Measurements from ENCODE around the gene UBE2J2. TPM values are rescaled to one million over a fixed set of nuclear protein-coding genes. Genes with fewer than 3 reads are reported as not detected.

The UBE2J2 gene
- polyA plus RNA-seq (76.5 and 79.7 TPM in 2 replicates), polyA minus RNA-seq (56.6 and 62.6 TPM in 2 replicates)

DNA sequence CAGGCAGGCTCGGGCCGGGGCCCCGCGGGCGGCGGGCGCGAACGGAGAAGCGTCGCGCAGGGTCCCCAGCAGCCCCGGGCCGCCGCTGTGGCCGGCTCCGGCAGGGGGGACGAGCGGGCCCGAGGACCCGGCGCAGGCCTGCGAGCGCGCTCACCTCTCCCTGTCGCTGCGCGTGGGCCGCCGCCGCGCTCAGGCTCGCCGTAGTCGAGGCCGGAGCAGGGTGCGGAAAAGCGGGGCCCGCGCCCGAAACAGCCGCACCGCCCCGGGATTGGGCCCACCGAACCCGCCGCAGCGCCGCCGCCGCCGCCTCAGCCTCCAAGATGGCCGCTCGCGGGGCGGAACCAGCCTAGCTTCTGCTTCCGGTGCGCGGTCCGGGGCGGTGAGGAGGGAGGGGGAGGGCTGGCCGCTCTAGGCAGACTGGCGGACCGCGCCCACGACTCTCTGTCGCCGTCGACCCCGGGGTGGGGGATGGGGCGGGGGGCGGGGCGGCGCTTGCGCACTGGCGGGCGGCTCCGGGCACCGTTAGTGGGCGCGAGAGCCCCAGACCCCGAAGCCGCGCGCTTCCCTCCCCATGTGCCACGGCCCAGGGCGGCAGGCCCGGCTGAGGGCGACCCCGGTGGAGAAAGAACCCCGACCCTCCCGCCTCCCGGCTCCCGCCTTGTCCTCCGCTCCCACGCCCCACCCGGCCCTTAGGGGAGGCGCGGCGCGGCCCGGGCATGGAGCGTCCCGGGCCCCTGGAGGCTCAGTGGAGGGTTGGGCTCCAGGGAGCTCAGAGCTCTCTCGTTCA lies at the start of gene UBE2J2:
TSS of gene UBE2J2 (minus strand) at position 343 of the 787 bp plus-strand sequence. CDS start 5,862 bp downstream, outside the sequence.
- Histone ChIP-seq H3K9me2 (ENCODE audit: insufficient read depth, low read length) (no peaks in the 10 kb centered on the region), H3K9me3 (ENCODE audit: low read length) (no peaks in the 10 kb centered on the region), H3K27me3 (ENCODE audit: insufficient read depth, low read depth, low read length) (no peaks in the 10 kb centered on the region), H3K79me2 (replicated peaks; ENCODE audit: insufficient read depth, low read length) (peaks cover 37% of the 10 kb centered on the region), H4K20me1 (ENCODE audit: insufficient read depth) (no peaks in the 10 kb centered on the region), H3K27ac (ENCODE audit: low read length) (peak within 1 kb of the TSS; percentile 64), H3K36me3 (ENCODE audit: insufficient read depth, low read length) (no peaks in the 10 kb centered on the region), H3F3A (ENCODE audit: insufficient read depth, low read length, poor library complexity, severe bottlenecking) (no peaks in the 10 kb centered on the region), H2AFZ (ENCODE audit: low read depth, low read length) (peak within 1 kb of the TSS; percentile 83), H3K4me3 (ENCODE audit: low read length) (peak within 1 kb of the TSS; percentile 95), H3K9ac (ENCODE audit: low read length) (peak within 1 kb of the TSS; percentile 88), H3K4me2 (ENCODE audit: low read length) (peak within 1 kb of the TSS; percentile 98)
- no peak for TF ChIP-seq EP300 (conservative IDR thresholded peaks at IDR 0.05; ENCODE audit: poor library complexity, severe bottlenecking)
- TF ChIP-seq TAF1 (IDR thresholded peaks at IDR 0.05; ENCODE audit: low read depth) = no peak
- peak; percentile 93 for TF ChIP-seq POLR2AphosphoS5 (IDR thresholded peaks at IDR 0.05)
- TF ChIP-seq RAD21 (conservative IDR thresholded peaks at IDR 0.05) = no peak
- TF ChIP-seq EZH2 (IDR thresholded peaks at IDR 0.05; ENCODE audit: borderline replicate concordance, insufficient read depth, low read length, poor library complexity, severe bottlenecking) = no peak
- TF ChIP-seq, protein P1, sequence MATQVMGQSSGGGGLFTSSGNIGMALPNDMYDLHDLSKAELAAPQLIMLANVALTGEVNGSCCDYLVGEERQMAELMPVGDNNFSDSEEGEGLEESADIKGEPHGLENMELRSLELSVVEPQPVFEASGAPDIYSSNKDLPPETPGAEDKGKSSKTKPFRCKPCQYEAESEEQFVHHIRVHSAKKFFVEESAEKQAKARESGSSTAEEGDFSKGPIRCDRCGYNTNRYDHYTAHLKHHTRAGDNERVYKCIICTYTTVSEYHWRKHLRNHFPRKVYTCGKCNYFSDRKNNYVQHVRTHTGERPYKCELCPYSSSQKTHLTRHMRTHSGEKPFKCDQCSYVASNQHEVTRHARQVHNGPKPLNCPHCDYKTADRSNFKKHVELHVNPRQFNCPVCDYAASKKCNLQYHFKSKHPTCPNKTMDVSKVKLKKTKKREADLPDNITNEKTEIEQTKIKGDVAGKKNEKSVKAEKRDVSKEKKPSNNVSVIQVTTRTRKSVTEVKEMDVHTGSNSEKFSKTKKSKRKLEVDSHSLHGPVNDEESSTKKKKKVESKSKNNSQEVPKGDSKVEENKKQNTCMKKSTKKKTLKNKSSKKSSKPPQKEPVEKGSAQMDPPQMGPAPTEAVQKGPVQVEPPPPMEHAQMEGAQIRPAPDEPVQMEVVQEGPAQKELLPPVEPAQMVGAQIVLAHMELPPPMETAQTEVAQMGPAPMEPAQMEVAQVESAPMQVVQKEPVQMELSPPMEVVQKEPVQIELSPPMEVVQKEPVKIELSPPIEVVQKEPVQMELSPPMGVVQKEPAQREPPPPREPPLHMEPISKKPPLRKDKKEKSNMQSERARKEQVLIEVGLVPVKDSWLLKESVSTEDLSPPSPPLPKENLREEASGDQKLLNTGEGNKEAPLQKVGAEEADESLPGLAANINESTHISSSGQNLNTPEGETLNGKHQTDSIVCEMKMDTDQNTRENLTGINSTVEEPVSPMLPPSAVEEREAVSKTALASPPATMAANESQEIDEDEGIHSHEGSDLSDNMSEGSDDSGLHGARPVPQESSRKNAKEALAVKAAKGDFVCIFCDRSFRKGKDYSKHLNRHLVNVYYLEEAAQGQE (IDR thresholded peaks at IDR 0.05; ENCODE audit: borderline replicate concordance) = peak; percentile 31
- peak; percentile 71 for TF ChIP-seq MXI1 (conservative IDR thresholded peaks at IDR 0.05; ENCODE audit: poor library complexity, severe bottlenecking)
- TF ChIP-seq SMC3 (conservative IDR thresholded peaks at IDR 0.05; ENCODE audit: poor library complexity) = no peak
- TF ChIP-seq, protein P2, sequence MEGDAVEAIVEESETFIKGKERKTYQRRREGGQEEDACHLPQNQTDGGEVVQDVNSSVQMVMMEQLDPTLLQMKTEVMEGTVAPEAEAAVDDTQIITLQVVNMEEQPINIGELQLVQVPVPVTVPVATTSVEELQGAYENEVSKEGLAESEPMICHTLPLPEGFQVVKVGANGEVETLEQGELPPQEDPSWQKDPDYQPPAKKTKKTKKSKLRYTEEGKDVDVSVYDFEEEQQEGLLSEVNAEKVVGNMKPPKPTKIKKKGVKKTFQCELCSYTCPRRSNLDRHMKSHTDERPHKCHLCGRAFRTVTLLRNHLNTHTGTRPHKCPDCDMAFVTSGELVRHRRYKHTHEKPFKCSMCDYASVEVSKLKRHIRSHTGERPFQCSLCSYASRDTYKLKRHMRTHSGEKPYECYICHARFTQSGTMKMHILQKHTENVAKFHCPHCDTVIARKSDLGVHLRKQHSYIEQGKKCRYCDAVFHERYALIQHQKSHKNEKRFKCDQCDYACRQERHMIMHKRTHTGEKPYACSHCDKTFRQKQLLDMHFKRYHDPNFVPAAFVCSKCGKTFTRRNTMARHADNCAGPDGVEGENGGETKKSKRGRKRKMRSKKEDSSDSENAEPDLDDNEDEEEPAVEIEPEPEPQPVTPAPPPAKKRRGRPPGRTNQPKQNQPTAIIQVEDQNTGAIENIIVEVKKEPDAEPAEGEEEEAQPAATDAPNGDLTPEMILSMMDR (IDR thresholded peaks at IDR 0.05; ENCODE audit: poor library complexity, severe bottlenecking) = peak; percentile 21

DNA sequence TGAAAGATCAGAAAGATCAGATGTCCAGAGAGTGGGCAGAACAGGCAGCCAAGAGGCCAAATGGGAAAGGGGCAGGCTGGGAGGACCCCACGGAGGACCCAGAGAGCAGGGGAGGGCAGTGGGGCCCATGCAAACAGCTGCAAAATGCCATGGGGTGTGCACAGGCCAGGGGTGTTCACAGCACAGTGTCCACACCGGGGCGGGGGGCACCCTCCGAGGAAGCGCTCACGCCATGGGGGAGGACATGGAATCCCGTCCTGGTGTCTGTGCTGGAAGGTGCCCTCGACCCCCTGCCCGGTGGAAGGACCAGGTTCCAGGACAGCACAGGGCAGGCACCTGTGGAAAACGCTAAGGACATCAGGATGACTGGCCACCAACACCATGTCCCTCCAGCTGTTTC lies 49.3 kb upstream of the UBE2J2 start:
- Histone ChIP-seq H3K4me2 (ENCODE audit: low read length) (no peak overlapping the region), H3K9me2 (ENCODE audit: insufficient read depth, low read length) (no peaks in the 10 kb centered on the region), H3K4me3 (ENCODE audit: low read length) (peak overlapping the region; percentile 49), H3K36me3 (ENCODE audit: insufficient read depth, low read length) (no peaks in the 10 kb centered on the region), H2AFZ (ENCODE audit: low read depth, low read length) (no peak overlapping the region), H3F3A (ENCODE audit: insufficient read depth, low read length, poor library complexity, severe bottlenecking) (no peaks in the 10 kb centered on the region), H4K20me1 (ENCODE audit: insufficient read depth) (peaks cover 16% of the 10 kb centered on the region), H3K9ac (ENCODE audit: low read length) (no peak overlapping the region), H3K9me3 (ENCODE audit: low read length) (no peaks in the 10 kb centered on the region), H3K27ac (ENCODE audit: low read length) (no peak overlapping the region), H3K27me3 (ENCODE audit: insufficient read depth, low read depth, low read length) (no peaks in the 10 kb centered on the region), H3K79me2 (replicated peaks; ENCODE audit: insufficient read depth, low read length) (peaks cover 34% of the 10 kb centered on the region)
- TF ChIP-seq RAD21 (conservative IDR thresholded peaks at IDR 0.05) (no peak), EP300 (conservative IDR thresholded peaks at IDR 0.05; ENCODE audit: poor library complexity, severe bottlenecking) (no peak), SMC3 (conservative IDR thresholded peaks at IDR 0.05; ENCODE audit: poor library complexity) (no peak), TAF1 (IDR thresholded peaks at IDR 0.05; ENCODE audit: low read depth) (no peak)
- TF ChIP-seq, protein P1 (IDR thresholded peaks at IDR 0.05; ENCODE audit: borderline replicate concordance) = no peak

Measured in neural cell (in vitro differentiated cells).